Stimulated activated CD8-positive, alpha-beta memory T cell treated with anti-CD3 and anti-CD28 coated beads, Interleukin-15, amount 100 ng/mL, for 48 hours (primary cell): Measurements from ENCODE around the gene WDR7.
"Not testable (repeated sequence)": the region's sequence is repeated elsewhere in the genome, so short reads cannot be mapped to it uniquely, and the experiment has no call there.

Experiments
- DNase-seq, 2 donors: peaks; one replicate each; pipeline ENCODE4 v3.0.0-alpha.2; 2020; ENCODE audit warnings: low read depth in 2 of 2

WDR7 gene

GRCh38 chr18:56654280-56654679, 3.1 kb downstream of the WDR7 start:
- DNase-seq = not testable (repeated sequence)

GRCh38 chr18:56658261-56658660, 7.1 kb downstream of the WDR7 start:
- DNase-seq = no peak

DNA sequence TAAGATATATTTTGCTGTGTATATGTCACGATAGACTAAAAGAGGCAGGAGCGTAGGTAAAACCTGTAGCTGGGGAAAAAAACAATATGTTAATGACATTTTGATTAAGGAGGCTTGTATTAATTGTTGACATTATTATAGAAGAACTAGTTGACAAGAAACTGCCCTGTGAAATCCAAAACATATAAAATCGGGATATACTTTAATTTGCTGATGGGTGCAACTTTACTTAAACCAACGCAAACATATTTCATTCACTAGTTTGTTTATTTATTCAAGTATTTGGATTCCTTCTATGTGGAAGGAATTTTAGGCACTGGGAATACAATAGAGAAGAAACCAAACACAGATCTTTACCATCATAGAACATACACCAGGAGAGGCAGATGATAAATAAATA, 8.0 kb downstream of the WDR7 start:
- no peak for DNase-seq

DNA sequence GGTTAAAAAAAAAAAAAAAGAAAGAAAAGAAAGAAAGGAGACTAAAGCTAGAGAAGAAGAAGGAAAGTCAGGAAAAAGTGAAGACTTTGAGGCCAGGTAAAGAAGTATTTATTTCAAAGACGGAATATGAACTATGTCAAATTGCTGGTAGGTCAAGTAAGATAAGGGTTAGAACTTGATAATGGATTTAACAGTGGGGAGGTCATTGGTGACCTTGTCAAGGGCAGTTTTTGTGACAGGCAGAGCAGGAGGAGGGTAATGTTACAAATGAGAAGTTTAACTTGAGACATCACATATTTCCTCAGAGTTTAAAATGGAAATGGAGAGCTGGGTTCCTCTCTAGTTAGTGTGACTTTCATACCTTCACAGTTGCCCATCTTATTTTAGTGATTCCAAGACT, 9.5 kb downstream of the WDR7 start:
- no peak for DNase-seq

DNA sequence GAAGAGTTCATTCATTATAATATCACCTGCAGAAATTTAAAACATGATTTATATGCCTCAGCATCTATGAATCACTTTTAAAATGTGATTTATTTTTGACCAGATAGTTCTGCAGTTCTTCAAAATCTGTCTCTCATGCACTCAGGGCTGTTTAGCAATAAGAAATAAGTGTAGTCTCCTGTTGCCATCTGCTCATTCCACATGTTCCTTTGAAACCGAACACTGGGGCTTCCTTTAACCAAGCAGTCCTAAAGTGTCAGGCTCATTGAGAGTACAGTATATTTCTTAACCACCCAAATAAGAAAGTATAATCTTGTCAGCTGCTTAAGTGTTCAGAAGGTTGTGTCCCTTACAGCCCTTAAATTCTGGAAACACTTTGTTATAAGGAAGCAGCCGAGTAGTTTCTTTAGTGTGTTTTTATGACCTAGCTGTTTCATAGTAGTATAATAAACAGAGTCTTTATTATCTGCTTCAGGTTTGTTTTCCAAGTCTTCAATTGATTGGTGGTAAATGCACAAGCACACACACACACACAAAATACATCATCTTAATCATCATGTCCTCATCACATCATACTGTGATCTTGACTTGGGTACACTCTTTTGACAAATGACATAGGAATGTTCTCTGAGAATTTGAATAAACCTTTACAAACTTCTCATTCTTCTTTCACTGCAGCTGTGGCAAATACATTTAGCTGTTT, 10.4 kb downstream of the WDR7 start:
- DNase-seq = no peak

DNA sequence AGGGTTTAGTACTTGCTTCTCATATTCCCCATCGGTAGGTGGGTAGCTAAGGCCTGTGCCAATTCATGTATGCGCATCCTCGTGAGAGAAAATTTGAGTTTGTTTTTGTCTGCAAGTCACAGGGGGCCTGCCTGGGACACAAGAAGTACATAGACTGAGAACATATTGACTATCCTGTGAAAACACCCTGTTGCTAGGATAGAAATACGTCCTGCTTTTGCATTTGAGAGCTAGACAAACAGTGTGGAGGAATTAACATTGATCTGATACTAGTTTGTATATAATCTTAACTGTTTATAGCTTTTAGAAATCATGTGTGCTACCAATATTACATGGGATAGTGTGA, 10.9 kb downstream of the WDR7 start:
- no peak for DNase-seq

- DNase-seq = no peak
Measured at GRCh38 chr18:56662502-56662901, 11.3 kb downstream of the WDR7 start.

GRCh38 chr18:56662902-56663301, 11.7 kb downstream of the WDR7 start:
- DNase-seq = no peak

GRCh38 chr18:56672391-56672790, 21.2 kb downstream of the WDR7 start:
- no peak for DNase-seq

- no peak for DNase-seq
Measured at GRCh38 chr18:56672981-56673380, 21.8 kb downstream of the WDR7 start.

GRCh38 chr18:56676639-56677038, 25.5 kb downstream of the WDR7 start:
- no peak for DNase-seq

DNA sequence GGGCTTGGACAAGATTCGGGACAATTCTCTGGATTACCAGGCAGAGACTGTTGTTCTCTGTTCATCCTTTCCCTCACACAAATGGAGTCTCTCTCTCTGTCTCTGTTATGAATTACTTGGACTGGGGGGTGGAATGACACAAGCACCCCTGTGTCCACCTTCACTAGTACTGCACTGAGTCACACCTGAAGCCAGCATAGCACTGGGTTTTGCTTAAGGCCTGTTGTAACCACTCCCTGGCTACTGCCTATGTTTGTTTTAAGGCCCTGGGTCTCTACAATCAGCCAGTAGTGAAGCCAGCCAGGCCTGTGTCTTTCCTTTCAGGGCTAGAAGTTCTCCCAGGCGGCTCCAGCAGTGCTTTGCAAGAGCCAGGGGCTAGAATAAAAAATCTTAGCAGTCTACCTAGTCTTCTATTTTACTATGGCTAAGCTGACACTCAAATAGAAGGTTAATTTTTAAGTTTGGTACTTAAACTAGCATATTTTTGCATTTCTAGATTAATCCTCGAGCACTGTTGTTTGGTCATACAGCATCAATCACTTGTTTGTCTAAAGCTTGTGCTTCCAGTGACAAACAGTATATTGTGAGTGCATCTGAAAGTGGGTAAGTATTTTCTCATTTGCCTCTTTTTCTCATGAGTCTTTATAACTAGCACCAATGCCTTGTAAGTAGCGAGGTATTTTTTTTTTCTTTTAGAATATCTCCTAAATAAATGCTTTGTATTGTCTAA, 27.8 kb downstream of the WDR7 start:
- DNase-seq = no peak

GRCh38 chr18:56684277-56684676, 33.1 kb downstream of the WDR7 start:
- DNase-seq = no peak

DNA sequence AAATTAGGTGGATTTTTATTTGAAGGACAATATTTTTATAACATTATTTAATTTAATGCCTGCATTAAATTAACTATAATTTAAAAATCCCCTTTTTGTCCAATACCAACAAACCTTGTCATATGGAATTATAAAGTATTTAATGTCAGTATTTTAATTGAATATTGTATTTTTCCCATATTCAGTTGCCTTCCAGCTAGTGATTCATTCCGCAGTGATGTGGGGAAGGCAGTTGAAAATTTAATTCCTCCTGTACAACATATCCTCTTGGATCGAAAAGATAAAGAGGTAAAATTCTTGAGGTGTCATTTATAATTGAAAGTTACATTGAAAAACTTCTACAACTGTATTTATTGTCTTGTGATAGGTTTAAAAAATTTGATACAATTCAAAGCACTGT, 40.4 kb downstream of the WDR7 start:
- DNase-seq = no peak

DNA sequence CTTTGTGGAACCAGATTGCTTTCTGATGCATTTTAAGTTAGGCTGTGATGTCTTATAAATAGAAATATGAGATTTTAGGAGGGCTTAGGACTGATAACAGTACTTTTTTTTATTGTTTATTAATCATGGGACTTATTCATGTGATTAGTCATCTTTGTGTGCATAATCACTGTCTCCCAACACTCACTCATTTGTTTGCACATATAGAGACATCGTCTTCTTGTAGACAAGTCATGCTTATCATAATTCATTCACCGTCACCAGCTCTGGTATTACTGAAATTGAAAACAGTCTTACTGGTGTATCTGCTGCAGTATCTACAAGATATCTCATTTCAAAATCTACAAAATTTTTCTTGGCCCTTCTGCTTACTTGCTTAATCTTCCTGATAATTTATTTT, 45.8 kb downstream of the WDR7 start:
- DNase-seq = no peak

DNA sequence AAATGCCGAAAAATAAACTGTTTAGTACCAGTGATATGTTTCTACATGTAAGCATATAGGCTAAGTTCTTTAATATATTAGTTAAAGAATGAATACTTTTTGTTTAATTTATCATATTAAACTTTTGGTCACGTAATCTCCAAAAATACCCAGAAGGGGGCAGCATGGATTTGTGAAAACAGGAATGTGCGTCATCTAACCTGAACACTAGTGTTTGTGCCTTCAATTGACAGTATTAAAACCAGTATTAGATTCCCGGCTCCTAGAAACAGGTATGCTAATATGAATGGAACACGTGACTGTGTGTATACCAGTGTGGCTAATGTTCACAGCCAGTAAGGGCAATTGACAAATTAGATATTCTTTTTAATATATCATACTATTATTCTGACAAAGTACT, 51.8 kb downstream of the WDR7 start:
- DNase-seq = no peak

DNA sequence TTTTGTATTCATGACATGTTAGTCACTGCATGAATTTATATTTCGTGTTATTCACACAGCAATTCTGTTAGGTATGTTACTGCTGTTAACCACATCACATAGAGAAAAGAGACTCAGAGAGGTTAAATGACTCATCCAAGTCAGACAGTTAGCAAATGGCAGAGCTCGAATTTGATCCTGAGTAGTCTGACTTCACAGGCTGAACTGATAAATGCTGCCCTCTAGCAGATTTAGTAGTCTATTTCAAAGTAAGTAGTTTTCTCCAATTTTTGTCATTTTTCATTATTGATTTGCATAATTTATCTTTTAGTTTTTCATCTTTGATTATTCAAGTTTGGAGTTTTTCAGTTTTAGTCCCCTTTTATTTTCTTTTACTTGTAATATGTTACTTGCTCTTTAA, 58.3 kb downstream of the WDR7 start:
- DNase-seq = no peak

DNA sequence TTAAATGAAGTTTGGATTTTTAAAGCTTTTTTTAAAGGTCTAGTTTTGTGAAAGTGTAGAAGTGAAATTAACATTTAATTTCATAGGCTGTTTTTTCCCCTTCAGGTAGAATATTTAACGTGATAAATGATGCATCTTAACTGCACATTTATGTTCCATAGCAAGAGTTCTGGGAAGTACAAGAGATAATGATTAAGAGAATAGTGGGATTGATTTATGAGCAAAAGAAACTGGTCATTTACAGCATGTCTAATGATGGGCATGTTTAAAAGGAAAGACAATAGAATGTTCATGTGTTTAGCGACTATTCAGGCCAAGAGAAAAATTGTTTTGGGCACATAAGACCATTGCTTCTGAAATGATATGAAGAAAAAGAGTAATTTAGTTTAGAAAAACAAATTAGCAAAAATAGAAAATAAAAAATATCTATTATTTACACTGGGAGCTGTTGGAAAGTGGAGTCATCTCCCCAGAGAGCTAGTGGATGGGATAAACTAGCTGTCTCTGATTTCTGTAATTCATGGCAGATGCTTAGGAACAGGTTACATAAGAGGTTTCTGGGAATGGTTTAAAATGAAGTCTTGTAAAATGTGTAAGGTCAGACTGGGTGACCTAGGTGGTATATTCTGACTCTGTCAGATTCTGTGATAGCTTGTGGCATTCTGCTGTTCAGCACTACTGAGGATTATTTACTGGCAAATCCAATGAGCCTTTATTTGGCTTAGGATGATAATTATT, 60.7 kb downstream of the WDR7 start:
- no peak for DNase-seq

DNA sequence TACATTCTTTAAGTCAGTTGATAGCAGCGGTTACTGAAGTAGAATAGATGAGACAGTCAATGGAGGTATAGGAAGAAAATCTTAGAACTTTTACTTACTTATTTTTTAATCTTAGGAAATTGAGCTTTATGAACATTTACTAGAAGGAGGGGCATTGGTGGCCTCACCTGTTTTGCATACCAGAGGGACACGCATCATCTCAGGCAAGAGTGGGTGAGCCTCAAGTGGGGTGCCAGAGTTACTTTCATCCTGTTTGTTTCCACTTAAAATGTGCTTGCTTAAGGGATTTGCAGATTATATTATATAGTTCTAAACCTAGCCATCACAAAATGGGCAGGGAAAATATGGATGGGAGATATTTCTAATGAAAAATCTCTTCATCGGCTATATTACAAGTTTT, 61.6 kb downstream of the WDR7 start:
- DNase-seq = no peak

DNA sequence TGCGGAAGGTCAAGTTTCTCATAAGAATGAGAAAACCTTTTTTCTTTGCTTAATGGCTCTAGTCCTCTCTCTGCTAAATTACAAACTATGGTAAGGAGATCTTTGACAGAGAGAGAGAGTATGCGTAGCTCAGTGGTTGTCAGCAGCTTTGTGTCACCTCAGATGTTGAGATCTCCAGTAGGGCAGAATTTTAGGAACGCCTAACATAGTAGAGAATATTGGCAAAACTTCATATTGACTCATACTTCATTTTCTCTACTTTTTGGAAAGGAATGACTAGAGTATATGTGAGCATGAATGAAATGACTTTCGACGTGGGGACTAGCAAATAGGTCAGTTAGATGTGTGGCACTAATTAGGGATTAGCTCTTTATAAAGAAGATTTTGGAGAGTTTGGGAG, 64.0 kb downstream of the WDR7 start:
- no peak for DNase-seq

DNA sequence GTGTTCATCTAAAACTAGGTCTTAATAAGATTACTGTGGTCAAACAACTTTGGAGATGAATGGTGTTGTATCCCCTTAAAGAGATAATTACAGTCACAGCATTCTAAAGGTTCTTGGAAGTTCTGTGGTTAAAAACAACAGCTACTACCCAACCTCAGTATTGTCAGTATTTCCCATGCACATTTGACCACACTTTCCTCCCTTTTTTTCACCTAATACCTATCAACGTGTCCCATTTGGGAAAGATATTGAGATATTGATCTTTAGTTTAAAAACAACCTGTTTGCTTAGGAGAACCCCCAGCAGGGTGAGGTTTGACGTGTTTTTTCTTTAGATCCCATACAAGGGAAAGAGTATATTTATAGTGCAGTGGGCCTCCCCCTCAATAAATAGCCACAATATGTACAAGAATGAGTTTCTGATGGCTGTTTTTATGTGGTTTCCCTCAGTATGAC, 65.6 kb downstream of the WDR7 start:
- no peak for DNase-seq

DNA sequence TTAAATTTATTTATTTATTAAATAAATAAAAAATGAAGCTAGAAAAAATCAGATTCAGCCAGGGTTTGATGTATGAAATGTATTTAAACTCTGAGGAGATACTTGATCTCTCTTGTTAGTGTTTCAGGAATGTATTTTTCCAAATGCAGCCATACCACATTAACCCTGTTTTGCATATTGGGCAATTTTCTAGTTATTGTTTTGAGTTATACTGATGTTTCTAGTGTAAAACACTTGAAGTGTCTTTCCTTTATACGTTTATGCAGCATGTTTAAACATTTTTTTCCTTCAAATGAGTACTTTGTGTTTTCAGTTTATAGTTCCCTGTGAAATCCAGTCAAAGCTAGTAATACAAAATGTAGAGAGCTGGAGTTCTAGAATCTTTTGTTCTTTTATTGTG, 69.9 kb downstream of the WDR7 start:
- no peak for DNase-seq

GRCh38 chr18:56721491-56721890, 70.3 kb downstream of the WDR7 start:
- DNase-seq = no peak
